Measurements from ENCODE around the gene TRAF2. TPM values are rescaled to one million over a fixed set of nuclear protein-coding genes. Genes with fewer than 3 reads are reported as not detected.

The TRAF2 gene
- total and polyA plus RNA-seq, 2 of the 13 experiments (the other 11 are each of a cell fraction or from before 2014, with no cell fraction given) = 12.4 to 13.6 TPM

- TF ChIP-seq ZNF646 (CRISPR knock-in tag; IDR thresholded peaks at IDR 0.05) = no peak
- TF ChIP-seq PREB (CRISPR knock-in tag; IDR thresholded peaks at IDR 0.05) = no peak
- no peak for TF ChIP-seq NCOR1 (IDR thresholded peaks at IDR 0.05; ENCODE audit: borderline replicate concordance, low read length)
- no peak for TF ChIP-seq ZKSCAN1 (IDR thresholded peaks at IDR 0.05; ENCODE audit: low read length)
- TF ChIP-seq MIER3 (CRISPR knock-in tag; IDR thresholded peaks at IDR 0.05; ENCODE audit: borderline replicate concordance) = peak; percentile 84
- TF ChIP-seq ZBTB4 (CRISPR knock-in tag; IDR thresholded peaks at IDR 0.05; ENCODE audit: borderline replicate concordance) = 0 out of 2 replicates have a peak, but pooled peaks have one; percentile 29
- TF ChIP-seq ZNF383 (CRISPR knock-in tag; IDR thresholded peaks at IDR 0.05; ENCODE audit: borderline replicate concordance) = no peak
- no peak; the same call in 1 of the 2 replicates for TF ChIP-seq ZNF441 (CRISPR knock-in tag; IDR thresholded peaks at IDR 0.05; ENCODE audit: borderline replicate concordance)
- TF ChIP-seq ZGPAT (CRISPR knock-in tag; IDR thresholded peaks at IDR 0.05) = peak; percentile 79
- TF ChIP-seq ZSCAN12 (CRISPR knock-in tag; IDR thresholded peaks at IDR 0.05) = no peak
- TF ChIP-seq ZMAT3 (CRISPR knock-in tag; conservative IDR thresholded peaks at IDR 0.05) = peak; percentile 86; the same call in 1 of the 2 replicates
- no peak for TF ChIP-seq ZSCAN30 (CRISPR knock-in tag; IDR thresholded peaks at IDR 0.05)
- TF ChIP-seq PHF20 (CRISPR knock-in tag; IDR thresholded peaks at IDR 0.05) = no peak
- no peak for TF ChIP-seq ZNF317 (CRISPR knock-in tag; IDR thresholded peaks at IDR 0.05)
- no peak for TF ChIP-seq XBP1 (CRISPR knock-in tag; IDR thresholded peaks at IDR 0.05)
- TF ChIP-seq REXO4 (CRISPR knock-in tag; IDR thresholded peaks at IDR 0.05; ENCODE audit: borderline replicate concordance) = no peak
- TF ChIP-seq ZNF180 (CRISPR knock-in tag; IDR thresholded peaks at IDR 0.05; ENCODE audit: borderline replicate concordance, low read depth) = no peak
These were observed 4.0 kb upstream of the TRAF2 start (continued) for GRCh38 chr9:136882109-136882946.
